ENCODE data around the gene DACT2.
"Not testable (repeated sequence)": the region's sequence is repeated elsewhere in the genome, so short reads cannot be mapped to it uniquely, and the experiment has no call there.

Gene DACT2

GRCh38 chr6:168294901-168295300 lies 24.7 kb downstream of the DACT2 start:
- Histone ChIP-seq H3K27me3 (ENCODE audit: control insufficient read depth, insufficient read depth, low read length) (peaks cover 7% of the 10 kb centered on the region), H3K27ac (ENCODE audit: low read length) (no peak overlapping the region), H3K9ac (ENCODE audit: low read length) (no peak overlapping the region), H3K9me3 (ENCODE audit: control insufficient read depth, low read depth, low read length) (no peaks in the 10 kb centered on the region), H3K4me1 (ENCODE audit: control insufficient read depth, low read depth, low read length) (no peaks in the 10 kb centered on the region), H3K4me3 (ENCODE audit: low read length) (no peak overlapping the region), H3K36me3 (ENCODE audit: control insufficient read depth, low read depth, low read length) (no peaks in the 10 kb centered on the region)

GRCh38 chr6:168293636-168294530 lies 25.7 kb downstream of the DACT2 start:
- Histone ChIP-seq H3K4me3 (ENCODE audit: low read length) (no peak overlapping the region), H3K27me3 (ENCODE audit: control insufficient read depth, insufficient read depth, low read length) (no peaks in the 10 kb centered on the region), H3K27ac (ENCODE audit: low read length) (no peak overlapping the region), H3K9ac (ENCODE audit: low read length) (no peak overlapping the region), H3K9me3 (ENCODE audit: control insufficient read depth, low read depth, low read length) (no peaks in the 10 kb centered on the region), H3K36me3 (ENCODE audit: control insufficient read depth, low read depth, low read length) (no peaks in the 10 kb centered on the region), H3K4me1 (ENCODE audit: control insufficient read depth, low read depth, low read length) (no peaks in the 10 kb centered on the region)

GRCh38 chr6:168292826-168293225 lies 26.8 kb downstream of the DACT2 start:
- H3K9ac ChIP-seq (ENCODE audit: low read length): no peak overlapping the region
- no peak overlapping the region for H3K4me3 ChIP-seq (ENCODE audit: low read length)
- H3K36me3 ChIP-seq (ENCODE audit: control insufficient read depth, low read depth, low read length): no peaks in the 10 kb centered on the region
- H3K27ac ChIP-seq (ENCODE audit: low read length): no peak overlapping the region
- no peaks in the 10 kb centered on the region for H3K27me3 ChIP-seq (ENCODE audit: control insufficient read depth, insufficient read depth, low read length)
- no peaks in the 10 kb centered on the region for H3K4me1 ChIP-seq (ENCODE audit: control insufficient read depth, low read depth, low read length)
- no peaks in the 10 kb centered on the region for H3K9me3 ChIP-seq (ENCODE audit: control insufficient read depth, low read depth, low read length)

GRCh38 chr6:168291450-168291849 lies 28.1 kb downstream of the DACT2 start:
- no peak overlapping the region for H3K27ac ChIP-seq (ENCODE audit: low read length)
- H3K9ac ChIP-seq (ENCODE audit: low read length): no peak overlapping the region
- H3K4me1 ChIP-seq (ENCODE audit: control insufficient read depth, low read depth, low read length): no peaks in the 10 kb centered on the region
- H3K9me3 ChIP-seq (ENCODE audit: control insufficient read depth, low read depth, low read length): no peaks in the 10 kb centered on the region
- no peaks in the 10 kb centered on the region for H3K36me3 ChIP-seq (ENCODE audit: control insufficient read depth, low read depth, low read length)
- no peak overlapping the region for H3K4me3 ChIP-seq (ENCODE audit: low read length)
- no peaks in the 10 kb centered on the region for H3K27me3 ChIP-seq (ENCODE audit: control insufficient read depth, insufficient read depth, low read length)

DNA sequence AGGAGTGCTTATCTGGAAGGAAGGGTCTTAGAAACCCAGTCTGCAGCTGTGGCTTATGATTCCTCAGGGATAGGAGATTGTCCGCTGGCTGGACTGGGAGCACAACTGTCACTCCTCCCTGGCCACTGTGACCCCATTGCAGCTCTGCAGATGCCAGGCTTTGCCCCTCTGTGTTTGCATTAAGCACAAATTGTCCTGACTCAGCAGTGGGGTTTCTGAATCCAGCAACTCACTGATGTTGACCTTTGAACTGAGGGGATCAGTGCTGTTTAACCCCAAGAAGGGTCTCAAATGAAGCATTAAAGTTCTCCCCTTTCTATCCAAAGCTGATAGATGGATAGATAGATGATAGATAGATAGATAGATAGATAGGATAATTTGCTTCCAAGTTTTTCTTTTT lies 29.5 kb downstream of the DACT2 start:
- Histone ChIP-seq H3K27ac (ENCODE audit: low read length) (no peak overlapping the region), H3K4me1 (ENCODE audit: control insufficient read depth, low read depth, low read length) (no peaks in the 10 kb centered on the region), H3K9ac (ENCODE audit: low read length) (no peak overlapping the region), H3K4me3 (ENCODE audit: low read length) (no peak overlapping the region), H3K27me3 (ENCODE audit: control insufficient read depth, insufficient read depth, low read length) (no peaks in the 10 kb centered on the region), H3K36me3 (ENCODE audit: control insufficient read depth, low read depth, low read length) (no peaks in the 10 kb centered on the region), H3K9me3 (ENCODE audit: control insufficient read depth, low read depth, low read length) (no peaks in the 10 kb centered on the region)

DNA sequence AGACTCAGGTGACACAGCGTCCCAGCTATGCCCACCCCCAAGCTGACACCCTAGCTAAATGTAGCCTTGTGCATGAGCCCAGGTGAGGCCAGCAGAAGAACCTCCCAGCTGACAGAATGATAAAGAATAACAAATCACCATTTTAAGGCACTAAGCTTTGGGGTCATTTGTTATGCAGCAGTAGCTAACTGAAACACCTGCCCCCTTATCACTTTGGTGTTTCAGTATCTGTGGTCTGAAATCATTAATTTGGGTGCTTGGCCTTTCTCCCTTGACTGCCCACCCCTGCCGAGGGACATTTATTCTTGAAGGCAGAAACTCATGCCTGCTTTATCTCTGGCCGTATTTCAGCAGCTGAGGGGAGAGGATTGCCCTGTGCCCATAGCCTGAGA lies 30.0 kb downstream of the DACT2 start:
- no peaks in the 10 kb centered on the region for H3K27me3 ChIP-seq (ENCODE audit: control insufficient read depth, insufficient read depth, low read length)
- H3K36me3 ChIP-seq (ENCODE audit: control insufficient read depth, low read depth, low read length): no peaks in the 10 kb centered on the region
- H3K9ac ChIP-seq (ENCODE audit: low read length): no peak overlapping the region
- no peaks in the 10 kb centered on the region for H3K4me1 ChIP-seq (ENCODE audit: control insufficient read depth, low read depth, low read length)
- no peak overlapping the region for H3K4me3 ChIP-seq (ENCODE audit: low read length)
- no peak overlapping the region for H3K27ac ChIP-seq (ENCODE audit: low read length)
- H3K9me3 ChIP-seq (ENCODE audit: control insufficient read depth, low read depth, low read length): no peaks in the 10 kb centered on the region

GRCh38 chr6:168288781-168289570 lies 30.6 kb downstream of the DACT2 start:
- Histone ChIP-seq H3K9me3 (ENCODE audit: control insufficient read depth, low read depth, low read length) (no peaks in the 10 kb centered on the region), H3K27me3 (ENCODE audit: control insufficient read depth, insufficient read depth, low read length) (no peaks in the 10 kb centered on the region), H3K36me3 (ENCODE audit: control insufficient read depth, low read depth, low read length) (no peaks in the 10 kb centered on the region), H3K27ac (ENCODE audit: low read length) (no peak overlapping the region), H3K4me1 (ENCODE audit: control insufficient read depth, low read depth, low read length) (no peaks in the 10 kb centered on the region), H3K9ac (ENCODE audit: low read length) (no peak overlapping the region), H3K4me3 (ENCODE audit: low read length) (no peak overlapping the region)

DNA sequence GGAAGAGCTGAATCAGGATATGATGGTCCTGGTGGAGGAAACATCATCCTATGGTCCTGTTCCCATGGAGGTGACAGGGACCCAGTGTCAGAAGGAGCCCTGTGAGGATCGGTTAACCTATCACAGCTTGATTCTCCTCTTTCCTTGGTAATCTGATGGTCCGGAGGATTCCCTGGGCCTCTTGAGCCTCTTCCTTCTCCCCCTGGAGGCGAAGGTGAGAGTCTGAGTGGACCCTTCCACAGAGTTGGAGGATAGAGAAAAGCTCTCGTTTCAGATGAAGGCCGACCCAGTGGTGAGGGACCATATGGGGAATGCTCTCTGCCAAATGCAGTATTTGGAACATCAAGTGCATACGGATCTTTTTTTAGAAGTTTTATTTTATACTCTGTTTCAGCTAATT lies 32.1 kb downstream of the DACT2 start:
- not testable (repeated sequence) for H3K9ac ChIP-seq (ENCODE audit: low read length); H3K9me3 ChIP-seq (ENCODE audit: control insufficient read depth, low read depth, low read length); H3K27me3 ChIP-seq (ENCODE audit: control insufficient read depth, insufficient read depth, low read length); H3K27ac ChIP-seq (ENCODE audit: low read length); H3K4me1 ChIP-seq (ENCODE audit: control insufficient read depth, low read depth, low read length); H3K36me3 ChIP-seq (ENCODE audit: control insufficient read depth, low read depth, low read length); H3K4me3 ChIP-seq (ENCODE audit: low read length)

DNA sequence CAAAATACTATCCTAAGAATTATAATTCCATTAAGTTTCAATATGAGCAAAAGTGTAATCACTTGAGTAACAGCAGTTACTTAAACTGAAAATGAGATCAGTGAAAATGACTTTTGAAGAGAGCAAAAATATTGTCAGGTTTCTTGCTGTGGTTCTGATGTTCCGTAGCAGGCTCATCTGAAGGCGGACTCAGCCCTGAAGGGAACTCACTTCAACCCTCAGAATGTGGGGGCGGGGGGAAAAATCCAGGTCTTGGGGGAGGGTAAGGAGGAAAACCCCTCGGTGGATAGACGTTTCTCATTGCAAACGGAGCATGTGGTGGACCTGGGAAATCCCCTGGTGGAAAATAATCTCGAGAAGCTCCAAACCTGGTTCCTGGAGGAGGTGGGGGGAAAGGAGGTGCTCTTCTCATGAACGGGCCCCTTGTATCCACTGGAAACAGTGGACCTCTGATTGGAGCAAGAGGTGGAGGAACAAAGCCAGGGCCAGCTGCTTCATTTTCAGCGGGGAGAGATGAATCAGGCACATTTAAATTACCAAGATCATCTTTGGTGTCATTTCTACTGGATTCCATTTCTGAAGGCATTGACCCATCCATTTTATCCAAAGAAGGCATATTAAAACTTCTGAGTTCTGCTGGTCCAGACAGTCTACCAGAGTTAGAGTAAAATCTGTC lies 32.7 kb downstream of the DACT2 start:
- H3K27me3 ChIP-seq (ENCODE audit: control insufficient read depth, insufficient read depth, low read length); H3K4me1 ChIP-seq (ENCODE audit: control insufficient read depth, low read depth, low read length); H3K36me3 ChIP-seq (ENCODE audit: control insufficient read depth, low read depth, low read length); H3K4me3 ChIP-seq (ENCODE audit: low read length); H3K9ac ChIP-seq (ENCODE audit: low read length); H3K27ac ChIP-seq (ENCODE audit: low read length); H3K9me3 ChIP-seq (ENCODE audit: control insufficient read depth, low read depth, low read length): not testable (repeated sequence)

DNA sequence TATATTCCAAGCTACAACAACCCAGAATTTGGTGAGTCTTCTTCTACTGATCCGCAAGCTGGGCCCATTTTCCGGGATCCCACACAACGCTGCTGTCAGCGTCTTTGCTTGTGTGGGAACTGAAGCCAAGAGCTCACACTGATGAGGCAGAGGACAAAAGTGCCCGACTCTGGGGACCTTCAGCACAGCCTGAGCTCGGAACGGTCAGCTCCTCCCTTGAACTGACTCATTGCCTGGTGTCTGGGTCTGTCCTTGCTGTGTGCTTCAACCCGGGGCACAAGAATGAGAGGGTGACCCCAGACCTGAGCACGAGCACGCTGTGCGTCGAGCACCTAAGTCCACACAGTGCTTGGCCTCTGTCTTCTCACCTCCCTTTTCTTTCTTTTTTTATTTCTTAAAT lies 33.5 kb downstream of the DACT2 start:
- H3K9me3 ChIP-seq (ENCODE audit: control insufficient read depth, low read depth, low read length): no peaks in the 10 kb centered on the region
- no peak overlapping the region for H3K4me3 ChIP-seq (ENCODE audit: low read length)
- no peaks in the 10 kb centered on the region for H3K36me3 ChIP-seq (ENCODE audit: control insufficient read depth, low read depth, low read length)
- no peak overlapping the region for H3K9ac ChIP-seq (ENCODE audit: low read length)
- no peak overlapping the region for H3K27ac ChIP-seq (ENCODE audit: low read length)
- H3K27me3 ChIP-seq (ENCODE audit: control insufficient read depth, insufficient read depth, low read length): no peaks in the 10 kb centered on the region
- no peaks in the 10 kb centered on the region for H3K4me1 ChIP-seq (ENCODE audit: control insufficient read depth, low read depth, low read length)

DNA sequence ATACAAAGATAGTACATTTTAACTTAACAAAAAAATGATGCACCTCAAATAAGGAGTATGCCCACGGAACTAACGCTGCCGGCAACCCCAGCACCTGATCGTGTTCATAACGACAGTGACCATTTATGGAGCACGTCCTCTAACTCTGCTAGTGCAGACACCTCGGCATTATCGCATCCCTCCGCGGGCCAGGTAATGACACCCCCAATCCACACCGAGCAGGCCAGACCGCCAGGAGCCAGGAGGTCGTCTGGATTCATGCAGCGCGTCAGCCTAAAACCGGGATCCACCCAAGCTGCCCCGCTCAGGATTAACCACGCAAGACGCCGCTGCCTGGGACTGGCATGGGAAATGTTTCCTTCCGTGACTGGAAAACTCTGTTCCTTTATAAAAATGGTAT lies 34.1 kb downstream of the DACT2 start:
- H3K27ac ChIP-seq (ENCODE audit: low read length): no peak overlapping the region
- H3K9me3 ChIP-seq (ENCODE audit: control insufficient read depth, low read depth, low read length): no peaks in the 10 kb centered on the region
- H3K9ac ChIP-seq (ENCODE audit: low read length): no peak overlapping the region
- no peaks in the 10 kb centered on the region for H3K36me3 ChIP-seq (ENCODE audit: control insufficient read depth, low read depth, low read length)
- H3K4me3 ChIP-seq (ENCODE audit: low read length): no peak overlapping the region
- H3K4me1 ChIP-seq (ENCODE audit: control insufficient read depth, low read depth, low read length): no peaks in the 10 kb centered on the region
- H3K27me3 ChIP-seq (ENCODE audit: control insufficient read depth, insufficient read depth, low read length): no peaks in the 10 kb centered on the region

Measured in iPS-18a (cell line).